ENCODE measurements around the gene GPX6.
"Not testable (repeated sequence)": the region's sequence is repeated elsewhere in the genome, so short reads cannot be mapped to it uniquely, and the experiment has no call there.

Gene GPX6

GRCh38 chr6:28480253-28480932, 35.2 kb downstream of the GPX6 start:
- DNase-seq, result no peak

DNA sequence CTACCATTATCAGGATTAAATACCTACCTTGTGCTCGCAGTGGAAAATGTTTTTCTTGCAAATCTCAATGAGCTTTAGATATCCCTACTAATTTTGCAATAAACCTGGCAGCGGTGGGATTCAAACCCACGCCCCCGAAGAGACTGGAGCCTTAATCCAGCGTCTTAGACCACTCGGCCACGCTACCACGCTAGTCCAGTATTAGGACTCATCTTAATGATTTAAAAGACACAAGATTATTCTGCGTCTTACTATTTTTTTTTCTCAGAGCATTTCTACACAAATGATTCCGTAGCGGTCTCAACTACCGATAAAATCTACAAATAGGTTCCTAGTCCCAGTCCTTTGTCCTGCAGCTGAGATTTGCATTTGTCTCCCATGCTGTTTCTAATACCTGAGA, 37.1 kb downstream of the GPX6 start:
- DNase-seq, result no peak

DNA sequence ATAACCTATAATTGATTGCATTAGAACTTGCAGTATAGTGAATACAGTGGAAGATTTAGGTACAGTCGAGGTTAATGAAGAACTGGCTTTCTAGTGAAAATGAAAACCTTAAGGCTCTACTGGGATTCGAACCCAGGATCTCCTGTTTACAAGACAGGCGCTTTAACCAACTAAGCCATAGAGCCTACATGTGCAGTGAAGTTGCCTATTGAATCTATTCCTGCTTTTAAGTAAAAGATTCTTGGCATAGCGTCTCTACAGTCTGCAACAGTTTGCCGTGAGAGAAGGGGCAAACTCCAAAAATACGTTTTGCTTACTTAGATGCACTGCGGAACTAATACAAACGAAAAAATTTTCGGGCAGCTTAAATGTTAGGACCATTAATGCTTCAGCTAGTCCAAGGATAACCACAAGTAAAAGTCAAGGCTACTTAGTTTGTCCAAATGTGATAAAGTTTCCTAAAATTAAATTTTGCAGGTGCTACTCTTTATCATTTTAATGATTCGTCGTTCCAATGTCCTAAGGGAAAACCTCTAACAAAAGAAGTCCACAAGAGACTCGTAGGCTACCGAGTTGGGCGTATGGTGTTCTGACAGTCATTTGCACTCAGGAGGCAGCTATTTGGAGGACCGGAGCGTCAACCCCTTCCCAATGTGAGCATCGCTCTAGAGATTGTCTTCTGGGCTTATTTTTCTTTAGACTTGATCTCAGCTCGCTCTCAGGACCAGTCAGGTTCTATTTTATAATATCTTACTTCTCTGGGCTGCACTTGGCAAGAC, 41.0 kb downstream of the GPX6 start:
- DNase-seq, result no peak

- DNase-seq, result not testable (repeated sequence)
Measured at GRCh38 chr6:28469153-28469745, 46.3 kb downstream of the GPX6 start.

GRCh38 chr6:28468056-28468455, 47.5 kb downstream of the GPX6 start:
- no peak for DNase-seq

DNA sequence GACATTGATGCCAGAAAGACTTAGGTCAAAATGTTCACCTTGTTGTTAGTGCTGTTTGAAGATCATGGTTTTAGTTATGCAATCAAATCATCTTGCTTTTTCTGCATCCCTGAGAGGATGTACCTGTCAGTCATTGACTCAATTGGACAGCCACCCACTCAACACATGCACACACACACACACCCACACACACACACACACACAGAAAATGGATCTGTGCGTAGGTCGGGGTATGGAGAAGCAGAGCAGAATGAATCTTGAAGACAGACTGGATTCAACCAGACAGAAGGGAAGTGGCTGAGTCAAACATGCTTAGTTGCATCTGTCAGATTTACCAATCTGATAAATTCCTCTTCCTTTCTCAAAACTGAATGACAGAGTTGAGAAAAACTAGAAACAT, 53.2 kb downstream of the GPX6 start:
- DNase-seq, result no peak

DNA sequence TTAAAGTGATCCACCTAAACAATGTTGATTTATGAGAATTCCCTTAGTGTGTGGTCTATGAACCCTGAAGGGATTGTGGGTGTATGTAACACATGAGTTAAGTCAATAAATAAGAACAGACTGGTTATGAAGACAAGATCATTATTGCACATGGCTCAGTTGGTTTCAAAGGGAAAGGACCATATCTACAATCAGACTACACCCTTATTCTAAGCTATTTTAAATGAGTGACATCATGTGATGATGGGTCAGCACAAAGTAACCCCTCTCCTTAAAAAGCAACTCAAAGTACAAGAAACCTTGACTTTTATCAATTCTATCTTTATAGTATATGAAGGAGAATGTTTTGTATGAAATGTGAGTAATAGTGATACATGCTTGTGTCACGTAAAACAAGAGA, 57.0 kb downstream of the GPX6 start:
- no peak for DNase-seq
